ENCODE data around the gene A1BG.

DNA sequence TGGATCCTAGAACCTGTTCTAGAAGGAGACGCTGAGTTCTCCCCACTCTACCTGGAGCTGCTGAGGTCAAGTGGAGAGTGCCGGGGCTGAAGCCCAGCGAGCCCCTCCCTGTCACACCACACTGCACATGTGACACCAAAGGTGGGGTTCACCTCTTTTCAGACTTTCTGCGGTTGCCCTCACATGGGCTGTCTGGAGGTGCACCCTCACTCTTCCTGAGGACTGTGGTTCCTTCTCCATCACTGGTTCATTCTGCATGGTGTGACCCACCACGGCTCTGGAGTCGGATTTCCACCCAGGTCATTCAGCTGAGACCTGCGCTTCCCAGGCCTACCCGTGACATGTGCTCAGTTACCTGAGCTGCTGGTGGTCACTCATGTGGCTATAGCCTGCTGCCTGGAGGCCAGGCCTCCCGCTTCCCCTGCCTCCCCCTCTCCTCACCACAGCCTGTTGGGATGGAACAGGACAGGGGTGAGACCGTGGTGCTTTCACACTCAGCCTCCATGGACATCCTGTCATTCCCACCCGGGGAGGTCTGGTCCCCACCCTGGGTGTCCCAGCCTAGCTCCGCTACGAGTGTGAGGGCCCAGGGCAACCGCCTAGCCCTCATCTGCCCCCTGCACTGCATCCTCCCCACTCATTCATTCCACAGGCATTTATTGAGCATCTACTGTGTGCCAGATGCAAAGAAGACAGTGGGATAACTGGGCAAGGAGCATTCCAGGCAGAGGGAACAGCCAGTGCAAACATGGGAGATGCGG is 605 bp upstream of the A1BG start:
- TF ChIP-seq, protein P1, sequence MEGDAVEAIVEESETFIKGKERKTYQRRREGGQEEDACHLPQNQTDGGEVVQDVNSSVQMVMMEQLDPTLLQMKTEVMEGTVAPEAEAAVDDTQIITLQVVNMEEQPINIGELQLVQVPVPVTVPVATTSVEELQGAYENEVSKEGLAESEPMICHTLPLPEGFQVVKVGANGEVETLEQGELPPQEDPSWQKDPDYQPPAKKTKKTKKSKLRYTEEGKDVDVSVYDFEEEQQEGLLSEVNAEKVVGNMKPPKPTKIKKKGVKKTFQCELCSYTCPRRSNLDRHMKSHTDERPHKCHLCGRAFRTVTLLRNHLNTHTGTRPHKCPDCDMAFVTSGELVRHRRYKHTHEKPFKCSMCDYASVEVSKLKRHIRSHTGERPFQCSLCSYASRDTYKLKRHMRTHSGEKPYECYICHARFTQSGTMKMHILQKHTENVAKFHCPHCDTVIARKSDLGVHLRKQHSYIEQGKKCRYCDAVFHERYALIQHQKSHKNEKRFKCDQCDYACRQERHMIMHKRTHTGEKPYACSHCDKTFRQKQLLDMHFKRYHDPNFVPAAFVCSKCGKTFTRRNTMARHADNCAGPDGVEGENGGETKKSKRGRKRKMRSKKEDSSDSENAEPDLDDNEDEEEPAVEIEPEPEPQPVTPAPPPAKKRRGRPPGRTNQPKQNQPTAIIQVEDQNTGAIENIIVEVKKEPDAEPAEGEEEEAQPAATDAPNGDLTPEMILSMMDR (IDR thresholded peaks at IDR 0.05; ENCODE audit: low read depth, low read length, missing input control) = no peak
- TF ChIP-seq, protein P2, sequence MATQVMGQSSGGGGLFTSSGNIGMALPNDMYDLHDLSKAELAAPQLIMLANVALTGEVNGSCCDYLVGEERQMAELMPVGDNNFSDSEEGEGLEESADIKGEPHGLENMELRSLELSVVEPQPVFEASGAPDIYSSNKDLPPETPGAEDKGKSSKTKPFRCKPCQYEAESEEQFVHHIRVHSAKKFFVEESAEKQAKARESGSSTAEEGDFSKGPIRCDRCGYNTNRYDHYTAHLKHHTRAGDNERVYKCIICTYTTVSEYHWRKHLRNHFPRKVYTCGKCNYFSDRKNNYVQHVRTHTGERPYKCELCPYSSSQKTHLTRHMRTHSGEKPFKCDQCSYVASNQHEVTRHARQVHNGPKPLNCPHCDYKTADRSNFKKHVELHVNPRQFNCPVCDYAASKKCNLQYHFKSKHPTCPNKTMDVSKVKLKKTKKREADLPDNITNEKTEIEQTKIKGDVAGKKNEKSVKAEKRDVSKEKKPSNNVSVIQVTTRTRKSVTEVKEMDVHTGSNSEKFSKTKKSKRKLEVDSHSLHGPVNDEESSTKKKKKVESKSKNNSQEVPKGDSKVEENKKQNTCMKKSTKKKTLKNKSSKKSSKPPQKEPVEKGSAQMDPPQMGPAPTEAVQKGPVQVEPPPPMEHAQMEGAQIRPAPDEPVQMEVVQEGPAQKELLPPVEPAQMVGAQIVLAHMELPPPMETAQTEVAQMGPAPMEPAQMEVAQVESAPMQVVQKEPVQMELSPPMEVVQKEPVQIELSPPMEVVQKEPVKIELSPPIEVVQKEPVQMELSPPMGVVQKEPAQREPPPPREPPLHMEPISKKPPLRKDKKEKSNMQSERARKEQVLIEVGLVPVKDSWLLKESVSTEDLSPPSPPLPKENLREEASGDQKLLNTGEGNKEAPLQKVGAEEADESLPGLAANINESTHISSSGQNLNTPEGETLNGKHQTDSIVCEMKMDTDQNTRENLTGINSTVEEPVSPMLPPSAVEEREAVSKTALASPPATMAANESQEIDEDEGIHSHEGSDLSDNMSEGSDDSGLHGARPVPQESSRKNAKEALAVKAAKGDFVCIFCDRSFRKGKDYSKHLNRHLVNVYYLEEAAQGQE (IDR thresholded peaks at IDR 0.05) = no peak
- TF ChIP-seq RAD21 (IDR thresholded peaks at IDR 0.05) = no peak
- TF ChIP-seq GABPA (IDR thresholded peaks at IDR 0.05 in 1 of 2, conservative IDR thresholded peaks at IDR 0.05 in 1 of 2) = peak in 1 of 2 donors; percentile 5
- TF ChIP-seq, protein P3, sequence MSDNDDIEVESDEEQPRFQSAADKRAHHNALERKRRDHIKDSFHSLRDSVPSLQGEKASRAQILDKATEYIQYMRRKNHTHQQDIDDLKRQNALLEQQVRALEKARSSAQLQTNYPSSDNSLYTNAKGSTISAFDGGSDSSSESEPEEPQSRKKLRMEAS (IDR thresholded peaks at IDR 0.05) = no peak
- TF ChIP-seq, protein P4, sequence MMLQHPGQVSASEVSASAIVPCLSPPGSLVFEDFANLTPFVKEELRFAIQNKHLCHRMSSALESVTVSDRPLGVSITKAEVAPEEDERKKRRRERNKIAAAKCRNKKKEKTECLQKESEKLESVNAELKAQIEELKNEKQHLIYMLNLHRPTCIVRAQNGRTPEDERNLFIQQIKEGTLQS (IDR thresholded peaks at IDR 0.05) = no peak
- no peak for TF ChIP-seq TAF1 (conservative IDR thresholded peaks at IDR 0.05)

Data from liver (tissue), 3 donors.